ENCODE results near the gene ARFRP1. TPM values are rescaled to one million over a fixed set of nuclear protein-coding genes. Genes with fewer than 3 reads are reported as not detected.

Gene ARFRP1
- total RNA-seq, 4 donors from 2014 or later, result 25.5 to 44.3 (median 40.9) TPM

DNA sequence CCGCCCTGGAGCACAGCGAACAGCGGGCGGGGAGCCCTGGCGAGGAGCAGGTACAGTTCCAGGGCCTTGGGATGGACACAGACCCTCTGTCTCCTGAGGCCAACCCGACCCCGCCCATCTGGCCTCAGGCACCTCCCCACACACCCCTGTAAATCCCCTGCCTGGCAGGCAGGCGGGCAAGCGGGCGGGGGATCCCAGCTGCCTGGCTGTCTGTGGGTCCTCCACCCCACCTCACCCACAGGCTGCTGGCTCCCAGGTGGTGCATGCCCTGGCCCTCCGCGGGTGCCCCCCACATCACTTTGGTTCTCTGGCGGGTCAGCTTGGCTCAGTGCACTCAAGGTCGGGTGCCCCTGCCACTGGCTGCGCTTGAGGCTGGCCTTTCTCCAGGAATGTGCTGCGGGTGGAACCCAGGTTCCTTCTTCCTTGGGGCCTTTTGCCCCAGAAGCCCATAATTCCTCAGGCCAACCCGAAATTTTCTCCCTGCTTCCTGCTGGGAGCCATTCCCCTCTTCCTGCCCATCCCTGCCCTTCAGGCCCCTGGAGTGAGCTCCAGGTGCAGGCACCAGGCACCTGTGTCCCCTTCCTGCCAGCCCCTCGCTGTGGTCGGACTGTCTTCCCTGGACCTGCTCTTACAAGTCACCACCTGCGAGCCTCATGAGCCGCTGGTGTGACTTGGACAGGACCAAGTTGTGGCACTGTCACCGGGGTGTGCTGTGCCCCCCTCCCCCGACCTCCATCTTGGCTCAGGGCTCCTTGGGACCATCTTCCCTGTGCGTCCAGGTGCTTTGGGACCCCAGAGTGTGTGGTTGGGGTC is 16.7 kb downstream of the ARFRP1 start:
- no peak for DNase-seq (ENCODE audit: low spot score)
- TF ChIP-seq CTCF (IDR thresholded peaks at IDR 0.05), result no peak
- ATAC-seq (ENCODE audit: low FRiP score), result no peak

- ATAC-seq (ENCODE audit: low FRiP score) (no peak), DNase-seq (ENCODE audit: low spot score) (no peak)
- TF ChIP-seq CTCF (IDR thresholded peaks at IDR 0.05), result no peak
These were observed 17.5 kb downstream of the ARFRP1 start for GRCh38 chr20:63690003-63690897.

DNA sequence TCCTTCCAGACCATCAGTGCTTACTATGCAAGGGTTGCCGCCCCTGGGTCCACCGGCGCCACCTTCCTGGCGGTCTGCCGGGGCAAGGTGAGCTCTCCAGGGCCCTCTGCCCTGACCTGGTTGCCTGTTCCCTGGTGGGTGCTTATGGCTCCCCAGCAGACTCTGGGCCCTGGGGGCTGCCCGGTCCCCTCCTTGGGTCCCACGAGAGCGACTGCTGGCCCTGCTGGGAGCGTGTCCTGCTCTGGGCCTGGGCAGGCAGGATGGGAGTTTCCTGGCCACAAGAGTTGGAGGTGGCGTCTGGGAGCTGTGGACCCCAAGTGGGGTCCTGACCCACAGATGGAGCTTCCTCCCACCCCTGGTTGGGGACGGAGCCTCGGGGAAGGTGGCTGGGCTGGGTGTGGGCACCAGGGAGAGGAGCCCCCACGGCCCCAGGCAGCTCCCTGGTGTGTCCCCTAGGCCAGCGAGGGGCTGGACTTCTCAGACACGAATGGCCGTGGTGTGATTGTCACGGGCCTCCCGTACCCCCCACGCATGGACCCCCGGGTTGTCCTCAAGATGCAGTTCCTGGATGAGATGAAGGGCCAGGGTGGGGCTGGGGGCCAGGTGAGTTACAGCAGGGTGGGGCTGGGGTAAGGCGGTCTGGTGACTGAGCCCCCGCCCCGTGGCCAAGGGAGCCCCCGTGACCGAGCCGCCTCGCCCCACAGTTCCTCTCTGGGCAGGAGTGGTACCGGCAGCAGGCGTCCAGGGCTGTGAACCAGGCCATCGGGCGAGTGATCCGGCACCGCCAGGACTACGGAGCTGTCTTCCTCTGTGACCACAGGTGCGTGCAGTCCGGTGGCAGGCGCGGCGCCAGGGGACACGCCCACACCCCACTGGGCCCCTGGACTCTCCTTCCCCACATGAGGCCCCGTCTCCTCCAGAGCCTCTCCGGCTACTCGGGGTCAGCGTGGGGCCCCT is 18.5 kb downstream of the ARFRP1 start:
- ATAC-seq (ENCODE audit: low FRiP score), result no peak

DNA sequence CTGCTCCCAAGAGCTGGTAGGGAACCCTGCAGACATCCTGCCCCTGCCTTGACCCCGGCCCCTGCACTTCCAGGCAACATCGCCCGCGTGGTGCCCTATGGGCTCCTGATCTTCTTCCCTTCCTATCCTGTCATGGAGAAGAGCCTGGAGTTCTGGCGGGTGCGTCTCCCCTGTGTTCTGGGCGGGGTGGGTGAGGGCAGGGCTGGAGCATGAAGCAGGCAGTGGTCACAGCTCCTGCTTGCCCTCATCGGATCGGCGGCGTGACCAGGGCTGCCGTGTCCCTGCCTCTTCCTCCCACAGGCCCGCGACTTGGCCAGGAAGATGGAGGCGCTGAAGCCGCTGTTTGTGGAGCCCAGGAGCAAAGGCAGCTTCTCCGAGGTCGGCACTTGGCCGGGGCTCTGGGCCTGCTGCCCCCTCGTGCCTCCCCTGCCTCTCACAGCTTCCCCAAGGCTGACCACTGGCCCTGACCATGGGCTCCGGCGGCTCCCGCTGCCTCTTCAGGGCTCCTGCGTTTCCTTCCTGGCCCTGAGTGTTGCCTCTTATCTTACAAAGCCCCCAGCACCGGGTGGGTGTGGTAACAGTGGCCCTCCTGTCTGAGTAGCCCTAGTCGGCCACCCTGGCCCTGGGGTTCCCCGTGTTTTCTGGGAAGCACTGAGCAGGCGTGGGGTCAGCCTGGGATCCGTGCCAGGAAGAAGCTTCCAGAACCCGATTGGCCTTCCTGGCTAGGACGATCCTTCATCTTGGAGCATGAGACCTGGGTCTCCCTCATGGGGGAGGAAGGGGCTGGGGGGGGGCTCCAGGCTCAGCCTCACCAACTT is 19.3 kb downstream of the ARFRP1 start:
- no peak for ATAC-seq (ENCODE audit: low FRiP score)
- DNase-seq (ENCODE audit: low spot score), result no peak
- no peak for TF ChIP-seq CTCF (IDR thresholded peaks at IDR 0.05)

More for the DNA sequence above, 18.5 kb downstream of the ARFRP1 start:
- DNase-seq (ENCODE audit: low spot score), result no peak
- no peak for TF ChIP-seq CTCF (IDR thresholded peaks at IDR 0.05)

GRCh38 chr20:63687419-63688178 is 20.2 kb downstream of the ARFRP1 start:
- TF ChIP-seq CTCF (IDR thresholded peaks at IDR 0.05), result no peak
- no peak for ATAC-seq (ENCODE audit: low FRiP score)
- DNase-seq (ENCODE audit: low spot score), result no peak
